ENCODE results near the gene MIER2.

Gene MIER2

GRCh38 chr19:310141-310651, 34.4 kb downstream of the MIER2 start:
- H3K4me3 ChIP-seq (ENCODE audit: low read length): no peak overlapping the region
- no peak for TF ChIP-seq CTCF (conservative IDR thresholded peaks at IDR 0.05; ENCODE audit: low read length)
- DNase-seq (ENCODE audit: low read depth): no peak

DNA sequence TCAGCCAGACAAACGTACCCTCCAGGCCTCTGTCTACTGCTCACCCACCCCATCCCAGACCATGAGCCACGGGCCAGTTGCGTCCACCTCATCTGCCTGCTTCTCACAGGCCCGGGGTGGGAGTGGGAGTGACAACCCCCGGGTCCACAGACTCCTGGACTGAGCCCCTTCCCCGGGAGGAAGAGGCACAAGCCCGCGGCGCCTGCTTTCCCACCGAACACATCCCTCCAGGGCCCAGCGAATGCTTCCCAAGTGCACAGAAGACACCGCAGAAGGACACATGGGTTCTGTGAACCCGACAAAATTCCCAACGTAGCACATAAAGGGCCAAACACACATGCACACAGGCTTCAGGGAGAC, 35.4 kb downstream of the MIER2 start:
- DNase-seq (ENCODE audit: low read depth): no peak
- no peak overlapping the region for H3K4me3 ChIP-seq (ENCODE audit: low read length)
- no peak for TF ChIP-seq CTCF (conservative IDR thresholded peaks at IDR 0.05; ENCODE audit: low read length)

- no peak for TF ChIP-seq CTCF (conservative IDR thresholded peaks at IDR 0.05; ENCODE audit: low read length)
- DNase-seq (ENCODE audit: low read depth): no peak
- H3K4me3 ChIP-seq (ENCODE audit: low read length): no peak overlapping the region
Measured at GRCh38 chr19:308471-309205, 36.0 kb downstream of the MIER2 start.

DNA sequence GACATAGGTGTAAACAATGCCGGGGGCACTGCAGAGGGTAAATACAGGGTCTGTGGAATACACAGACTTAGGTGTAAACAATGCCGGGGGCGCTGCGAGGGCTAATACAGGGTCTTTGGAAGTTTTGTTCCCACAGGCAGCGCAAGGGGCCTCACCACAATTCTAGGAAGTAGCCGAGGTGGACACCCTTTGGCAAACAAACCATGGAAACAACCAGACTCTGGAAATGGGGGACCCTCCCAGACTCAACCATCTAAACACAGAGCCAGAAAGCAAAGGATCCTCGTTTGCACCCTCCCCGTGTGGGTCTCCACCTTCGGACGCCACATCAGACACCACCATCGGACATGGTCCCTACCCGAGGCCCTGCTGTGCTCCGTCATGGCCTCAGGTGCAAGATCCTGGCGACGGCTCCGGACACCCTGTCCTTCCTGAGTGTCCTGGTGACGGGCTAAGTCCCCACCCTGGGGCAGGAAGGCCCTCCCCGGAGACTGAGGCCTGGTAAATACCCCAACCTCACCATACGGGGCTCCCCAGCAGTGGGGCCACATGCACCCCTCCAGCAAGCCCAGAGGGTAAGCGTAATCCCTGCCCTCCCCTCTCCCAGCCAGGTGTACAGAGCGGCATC, 36.7 kb downstream of the MIER2 start:
- H3K4me3 ChIP-seq (ENCODE audit: low read length): no peak overlapping the region
- no peak for DNase-seq (ENCODE audit: low read depth)
- TF ChIP-seq CTCF (conservative IDR thresholded peaks at IDR 0.05; ENCODE audit: low read length): no peak

- no peak overlapping the region for H3K4me3 ChIP-seq (ENCODE audit: low read length)
- DNase-seq (ENCODE audit: low read depth): no peak
- no peak for TF ChIP-seq CTCF (conservative IDR thresholded peaks at IDR 0.05; ENCODE audit: low read length)
Measured at GRCh38 chr19:307111-307531, 37.5 kb downstream of the MIER2 start.

DNA sequence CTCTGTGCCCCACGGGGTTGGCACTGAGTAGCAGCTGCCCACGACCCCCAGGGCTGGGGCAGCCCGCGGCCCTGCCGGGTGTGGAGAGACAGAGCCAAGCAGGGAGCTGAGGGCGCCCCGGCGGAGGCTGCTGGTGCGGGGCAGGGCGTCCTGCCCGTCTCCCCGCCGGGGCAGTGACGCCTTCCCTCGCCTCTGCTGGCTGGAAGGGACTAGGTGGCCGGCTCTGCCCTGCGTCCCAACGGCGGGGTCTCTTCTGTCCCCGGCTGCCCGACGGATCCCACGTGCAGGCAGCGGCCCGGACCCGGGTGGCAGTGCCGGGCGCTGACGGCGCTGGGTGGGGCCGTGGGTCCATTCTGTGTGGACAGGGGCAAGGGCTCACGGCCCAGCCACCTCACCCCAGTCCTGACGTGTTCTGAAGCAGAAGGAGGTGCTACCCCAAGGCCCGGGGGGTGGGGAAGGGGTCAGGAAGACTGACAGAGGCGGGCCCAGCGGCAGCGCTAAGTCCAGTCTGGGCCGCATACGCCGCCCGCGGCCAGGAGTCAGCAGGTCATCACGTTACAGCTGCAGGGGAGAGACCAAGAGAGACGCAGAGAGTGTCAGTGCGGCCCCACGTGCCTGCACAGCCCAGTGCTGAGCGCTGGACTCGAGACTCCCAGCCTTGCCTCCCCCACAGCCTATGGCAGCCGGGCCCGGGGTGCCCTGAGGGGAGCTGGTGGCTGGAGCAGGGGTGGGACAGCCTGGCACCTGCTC, 38.3 kb downstream of the MIER2 start:
- no peak overlapping the region for H3K4me3 ChIP-seq (ENCODE audit: low read length)
- DNase-seq (ENCODE audit: low read depth): no peak
- no peak for TF ChIP-seq CTCF (conservative IDR thresholded peaks at IDR 0.05; ENCODE audit: low read length)

Data from AG10803 (cell line).